Measurements from ENCODE around the gene NFATC1.

DNA sequence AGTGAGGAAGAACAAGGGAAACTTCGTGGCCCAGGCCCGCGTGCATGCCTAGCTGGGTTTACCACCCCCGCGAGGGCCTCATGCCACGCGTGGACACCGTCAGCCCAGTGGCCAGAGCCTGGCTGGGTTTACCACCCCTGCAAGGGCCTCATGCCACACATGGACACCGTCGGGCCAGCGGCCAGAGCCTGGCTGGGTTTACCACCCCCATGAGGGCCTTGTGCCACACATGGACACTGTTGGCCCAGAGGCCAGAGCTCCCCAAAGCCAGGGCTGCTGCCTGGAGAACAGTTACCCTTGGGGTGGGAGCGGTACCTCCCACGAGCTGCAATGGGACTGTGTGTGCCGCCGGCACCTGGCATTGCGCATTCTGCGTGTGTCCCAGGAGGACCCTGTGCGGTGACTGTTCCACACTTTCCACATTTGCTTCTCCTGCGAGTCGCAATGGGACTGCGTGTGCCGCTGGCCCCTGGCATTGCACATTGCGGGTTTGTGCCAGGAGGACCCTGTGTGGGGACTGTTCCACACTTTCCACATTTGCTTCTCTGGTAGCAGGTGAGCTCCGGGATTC is 178.3 kb downstream of the NFATC1 start:
- TF ChIP-seq, protein P1, sequence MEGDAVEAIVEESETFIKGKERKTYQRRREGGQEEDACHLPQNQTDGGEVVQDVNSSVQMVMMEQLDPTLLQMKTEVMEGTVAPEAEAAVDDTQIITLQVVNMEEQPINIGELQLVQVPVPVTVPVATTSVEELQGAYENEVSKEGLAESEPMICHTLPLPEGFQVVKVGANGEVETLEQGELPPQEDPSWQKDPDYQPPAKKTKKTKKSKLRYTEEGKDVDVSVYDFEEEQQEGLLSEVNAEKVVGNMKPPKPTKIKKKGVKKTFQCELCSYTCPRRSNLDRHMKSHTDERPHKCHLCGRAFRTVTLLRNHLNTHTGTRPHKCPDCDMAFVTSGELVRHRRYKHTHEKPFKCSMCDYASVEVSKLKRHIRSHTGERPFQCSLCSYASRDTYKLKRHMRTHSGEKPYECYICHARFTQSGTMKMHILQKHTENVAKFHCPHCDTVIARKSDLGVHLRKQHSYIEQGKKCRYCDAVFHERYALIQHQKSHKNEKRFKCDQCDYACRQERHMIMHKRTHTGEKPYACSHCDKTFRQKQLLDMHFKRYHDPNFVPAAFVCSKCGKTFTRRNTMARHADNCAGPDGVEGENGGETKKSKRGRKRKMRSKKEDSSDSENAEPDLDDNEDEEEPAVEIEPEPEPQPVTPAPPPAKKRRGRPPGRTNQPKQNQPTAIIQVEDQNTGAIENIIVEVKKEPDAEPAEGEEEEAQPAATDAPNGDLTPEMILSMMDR (IDR thresholded peaks at IDR 0.05; ENCODE audit: low read depth, low read length): no peak
- no peak for TF ChIP-seq EZH2phosphoT487 (IDR thresholded peaks at IDR 0.05; ENCODE audit: low read depth)

Measured in OCI-LY3 (cell line).